ENCODE data around the gene RPL6.
"Not testable (repeated sequence)": the region's sequence is repeated elsewhere in the genome, so short reads cannot be mapped to it uniquely, and the experiment has no call there.

The RPL6 gene

GRCh38 chr12:112418608-112419296, 9.3 kb upstream of the RPL6 start, which contains the start of gene PTPN11:
TSS of gene PTPN11 (plus strand) at chr12:112418947. CDS start at chr12:112419112, 165 bp downstream.
- DNase-seq: peak; percentile 55

- DNase-seq: no peak
Observed at GRCh38 chr12:112418273-112418607, 8.8 kb upstream of the RPL6 start.

GRCh38 chr12:112415457-112415856, 6.1 kb upstream of the RPL6 start:
- DNase-seq: not testable (repeated sequence)

- no peak for DNase-seq
Observed at GRCh38 chr12:112413855-112414625, 4.6 kb upstream of the RPL6 start.

- DNase-seq: no peak
Observed at GRCh38 chr12:112409906-112410244, 470 bp upstream of the RPL6 start.

- no peak for DNase-seq
Observed at GRCh38 chr12:112408621-112409020, 784 bp downstream of the RPL6 start.

- not testable (repeated sequence) for DNase-seq
Observed at GRCh38 chr12:112407683-112408082, 1.7 kb downstream of the RPL6 start.

- DNase-seq: no peak
Observed at GRCh38 chr12:112406519-112407488, 2.6 kb downstream of the RPL6 start.

- DNase-seq: no peak
Observed at GRCh38 chr12:112401903-112402498, 7.4 kb downstream of the RPL6 start.

- DNase-seq: no peak
Observed at GRCh38 chr12:112401054-112401453, 8.4 kb downstream of the RPL6 start.

- no peak for DNase-seq
Observed at GRCh38 chr12:112393328-112393727, 16.1 kb downstream of the RPL6 start.

- not testable (repeated sequence) for DNase-seq
Observed at GRCh38 chr12:112389922-112390654, 19.3 kb downstream of the RPL6 start.

- no peak for DNase-seq
Observed at GRCh38 chr12:112389228-112389627, 20.2 kb downstream of the RPL6 start.

GRCh38 chr12:112386726-112387125, 22.7 kb downstream of the RPL6 start:
- DNase-seq: no peak

GRCh38 chr12:112382866-112383265, 26.5 kb downstream of the RPL6 start:
- no peak for DNase-seq

GRCh38 chr12:112381883-112382796, 27.3 kb downstream of the RPL6 start, which contains the start of gene HECTD4:
TSS of gene HECTD4 (minus strand) at chr12:112382431. CDS start at chr12:112382128, 303 bp downstream.
- peak; percentile 65 for DNase-seq

- DNase-seq: no peak
Observed at GRCh38 chr12:112381406-112381882, 28.0 kb downstream of the RPL6 start.

- no peak for DNase-seq
Observed at GRCh38 chr12:112380663-112381405, 28.6 kb downstream of the RPL6 start.

GRCh38 chr12:112375105-112375504, 34.3 kb downstream of the RPL6 start:
- DNase-seq: no peak

- no peak for DNase-seq
Observed at GRCh38 chr12:112374166-112374740, 35.2 kb downstream of the RPL6 start.
